Stimulated activated CD4-positive, alpha-beta T cell treated with anti-CD3 and anti-CD28 coated beads, Interleukin-2, amount 100 ng/mL, for 24 hours (primary cell): ENCODE measurements around the gene ANKRD52.
"Not testable (repeated sequence)": the region's sequence is repeated elsewhere in the genome, so short reads cannot be mapped to it uniquely, and the experiment has no call there.

Experiments used
- DNase-seq, 2 donors: peaks; one replicate each; pipeline ENCODE4 v3.0.0-alpha.2; 2020

The ANKRD52 gene

DNA sequence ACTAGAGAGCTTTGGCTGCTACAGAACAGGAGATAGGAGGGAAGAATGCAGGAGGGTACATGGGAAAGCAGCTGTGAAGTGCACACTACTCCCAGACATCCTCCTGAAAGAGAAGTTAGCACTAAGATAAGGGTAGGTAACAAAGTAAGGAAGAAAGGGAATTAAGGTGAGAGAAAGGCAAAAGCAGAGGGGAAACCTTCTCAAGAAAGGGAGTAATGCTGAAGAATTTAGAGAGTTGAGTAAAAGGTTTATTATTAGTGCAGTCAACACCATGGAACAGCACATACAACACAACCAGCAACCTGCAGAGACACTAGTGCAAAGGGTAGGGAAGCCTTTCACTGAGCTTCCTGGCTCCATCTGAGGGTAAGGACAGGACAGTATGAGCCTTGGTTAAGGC lies 53.9 kb downstream of the ANKRD52 start:
- no peak for DNase-seq

GRCh38 chr12:56202838-56203237 lies 55.3 kb downstream of the ANKRD52 start:
- no peak for DNase-seq

GRCh38 chr12:56202366-56202765 lies 55.8 kb downstream of the ANKRD52 start:
- no peak for DNase-seq

DNA sequence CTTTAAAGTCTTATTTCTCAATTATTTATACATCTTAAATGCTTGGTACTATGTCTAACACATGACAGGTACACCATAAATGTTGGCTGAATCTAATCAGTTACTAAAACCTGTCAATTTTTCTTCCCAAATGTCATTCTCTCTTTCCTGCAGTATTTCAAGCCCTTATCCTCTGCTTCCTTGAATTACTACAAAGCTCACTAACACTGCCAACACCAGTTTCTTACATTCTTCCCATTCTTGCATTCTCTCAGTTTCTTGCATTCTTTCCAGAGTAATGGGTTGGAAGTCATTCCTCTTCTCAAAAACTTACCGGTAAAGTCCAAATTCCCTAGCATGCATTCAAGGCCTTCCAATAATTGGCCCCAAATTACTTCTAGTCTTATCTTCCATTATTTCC lies 59.3 kb downstream of the ANKRD52 start:
- no peak for DNase-seq

- no peak for DNase-seq
Observed at GRCh38 chr12:56197921-56198635, 60.1 kb downstream of the ANKRD52 start.

- not testable (repeated sequence) for DNase-seq
Observed at GRCh38 chr12:56196818-56197550, 61.2 kb downstream of the ANKRD52 start.

DNA sequence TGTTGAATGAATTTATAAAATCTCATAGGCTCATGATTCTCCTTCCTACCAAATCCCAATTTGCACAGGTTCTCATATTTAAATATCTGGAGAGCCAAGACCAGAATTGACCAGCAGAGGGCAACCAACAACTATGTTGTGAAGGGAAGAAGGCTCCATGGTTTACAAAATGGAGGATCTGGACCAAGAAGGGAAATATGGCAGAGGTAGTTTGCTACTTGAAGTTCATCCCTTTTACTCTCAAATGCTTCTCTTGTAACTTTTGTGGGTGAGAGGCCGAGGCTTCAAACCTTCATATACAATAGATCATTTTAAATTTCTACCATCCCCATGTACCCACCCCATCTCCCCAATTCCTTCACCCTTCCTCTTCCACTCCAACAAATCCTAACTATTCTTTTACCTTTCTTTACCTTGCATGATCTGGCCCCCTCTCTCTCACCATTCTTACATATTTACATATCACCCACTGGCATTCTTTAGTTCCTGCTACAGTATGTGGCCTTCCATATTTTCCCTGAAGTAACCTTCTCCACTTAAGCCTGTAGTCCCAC lies 65.1 kb downstream of the ANKRD52 start:
- DNase-seq, result peak; percentile 75 to 81

DNA sequence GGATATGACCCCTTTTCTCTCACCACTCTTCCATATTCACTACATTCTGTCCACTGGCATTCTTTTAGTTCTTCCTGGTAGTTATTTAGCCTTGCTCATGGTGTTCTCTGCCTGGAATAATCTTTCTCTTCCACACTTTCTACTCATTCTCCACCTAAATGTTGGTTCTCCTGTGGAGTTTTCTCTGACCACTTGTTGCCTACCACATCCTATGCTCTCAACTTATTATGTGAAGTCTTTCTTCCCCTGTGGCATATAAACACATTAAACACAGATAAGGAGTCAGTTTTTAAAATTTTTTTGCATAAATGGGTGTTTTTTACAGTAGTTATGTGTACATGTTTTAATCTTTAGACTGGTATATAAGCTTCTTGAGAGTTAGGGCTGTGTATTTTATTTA lies 65.6 kb downstream of the ANKRD52 start:
- no peak for DNase-seq

- no peak for DNase-seq
Observed at GRCh38 chr12:56190695-56191155, 67.5 kb downstream of the ANKRD52 start.

- DNase-seq, result peak; percentile 91 to 95
Observed at GRCh38 chr12:56189918-56190694, 68.1 kb downstream of the ANKRD52 start.

DNA sequence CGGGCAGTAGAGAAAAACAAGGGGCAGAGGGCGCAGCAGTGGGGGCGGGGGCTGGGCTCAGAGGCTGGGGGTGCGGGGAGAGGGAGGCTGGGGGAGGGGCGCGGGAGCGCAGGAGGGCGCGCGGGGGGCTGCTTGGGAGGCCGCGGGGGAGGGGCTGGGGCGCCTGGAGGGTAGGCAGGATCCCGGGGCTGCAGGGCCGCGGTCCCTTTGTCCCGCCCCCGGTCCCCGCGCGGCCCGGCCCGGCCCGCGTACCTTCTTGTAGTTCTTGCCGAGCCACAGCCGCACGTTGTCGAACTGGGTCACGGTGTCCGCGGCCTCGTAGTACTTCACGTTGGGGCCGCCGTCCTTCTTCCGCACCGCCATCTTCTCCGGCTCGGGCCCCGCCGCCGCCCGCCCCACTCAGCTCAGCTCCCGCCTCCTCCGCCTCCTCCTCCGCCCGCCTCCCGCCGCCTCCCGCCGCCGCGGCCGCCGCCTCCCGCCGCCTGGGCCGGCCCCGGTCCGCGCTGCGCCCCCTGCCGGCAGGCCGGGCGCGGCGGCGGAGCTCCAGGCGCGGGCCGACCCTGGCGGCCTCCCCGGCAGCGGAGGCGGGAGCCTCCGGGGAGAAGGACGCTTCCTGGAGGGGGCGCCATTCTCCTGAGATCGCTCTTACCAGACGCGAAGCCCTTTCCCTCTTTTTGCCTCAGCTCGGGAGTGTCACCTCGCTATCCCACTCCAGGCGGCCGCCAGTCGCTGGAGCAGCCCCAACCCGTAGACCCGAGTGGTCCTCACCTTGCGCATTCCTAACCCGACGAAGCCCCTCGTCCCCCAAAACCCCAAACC lies 68.9 kb downstream of the ANKRD52 start, which contains the start of gene SMARCC2:
TSS of gene SMARCC2 (minus strand) at position 385 of the 819 bp plus-strand sequence. CDS start at position 363, 22 bp downstream.
- DNase-seq, result peak; percentile 85 to 89

GRCh38 chr12:56188778-56189098 lies 69.4 kb downstream of the ANKRD52 start:
- no peak for DNase-seq

DNA sequence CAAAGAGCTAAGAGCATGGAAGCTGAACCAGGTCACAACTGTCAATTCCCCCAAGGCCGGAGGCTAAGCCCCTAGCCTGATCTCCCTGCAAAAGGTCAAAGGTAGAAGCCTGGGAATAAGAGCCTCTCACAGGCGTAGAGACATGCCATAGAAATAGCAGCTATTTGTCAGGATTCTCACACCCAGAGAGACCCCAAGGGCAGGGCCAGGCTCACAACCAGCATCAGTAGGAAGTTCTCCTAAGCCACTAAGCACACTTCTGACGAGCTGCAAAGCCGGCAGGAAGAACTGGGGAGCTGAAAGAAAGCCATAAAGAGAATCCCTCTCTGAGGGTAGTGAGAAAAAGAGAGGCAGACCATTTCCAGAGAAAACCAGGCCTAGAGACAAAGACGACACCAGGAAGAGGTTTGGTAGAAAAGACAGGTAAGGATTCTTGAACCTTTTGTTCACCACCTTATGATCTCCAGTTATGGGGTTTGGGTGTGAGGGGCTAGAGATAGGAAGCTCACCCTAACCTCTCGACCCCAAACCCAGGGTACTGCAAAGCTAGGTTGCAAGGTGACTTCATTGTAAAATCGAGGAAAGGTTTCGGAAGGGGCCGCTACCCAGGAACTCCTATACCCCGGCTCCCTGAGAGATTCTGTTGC lies 69.9 kb downstream of the ANKRD52 start:
- no peak for DNase-seq
